ENCODE data around the gene CORIN. TPM values are rescaled to one million over a fixed set of nuclear protein-coding genes. Genes with fewer than 3 reads are reported as not detected.

Gene CORIN
- total RNA-seq, 2 experiments from 2014 or later: 0.29 to 0.34 TPM

DNA sequence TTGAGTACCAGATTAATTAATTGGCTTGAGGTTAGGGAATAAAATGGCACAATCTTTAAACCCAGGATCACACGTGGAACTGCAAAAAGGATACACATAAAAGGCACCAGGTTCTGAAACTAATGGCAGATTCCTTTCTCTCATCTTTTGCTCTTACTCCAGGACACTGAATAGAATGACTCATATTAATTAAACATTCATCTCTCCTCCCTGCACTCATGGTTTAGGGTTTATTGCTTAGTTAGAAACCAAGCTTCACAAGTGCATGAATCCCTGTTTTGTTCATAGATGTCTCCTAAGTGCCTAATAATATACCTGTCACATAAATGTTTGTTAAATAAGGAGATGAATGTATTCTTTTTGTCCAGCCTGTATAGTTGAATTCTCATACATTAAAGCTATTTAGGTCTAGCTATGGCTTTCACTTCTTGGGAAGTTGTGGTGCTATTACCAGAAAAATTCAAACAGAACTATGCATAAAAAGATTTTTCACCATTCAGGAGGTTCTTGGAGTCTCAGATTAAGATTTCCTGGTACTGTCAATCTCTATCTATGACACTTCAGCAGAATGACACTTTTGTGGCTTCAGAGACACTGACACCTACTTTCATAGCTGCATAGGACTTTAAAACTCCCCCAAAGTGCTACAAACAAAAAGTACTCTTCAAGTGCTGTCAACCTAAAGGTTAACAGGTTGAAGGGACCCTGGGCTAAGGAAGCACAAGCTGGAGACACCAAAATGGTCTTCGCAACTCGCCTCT, 7.4 kb downstream of the CORIN start:
- ATAC-seq (peak; percentile 72), DNase-seq (no peak)
- no peak overlapping the region for H3K4me3 Mint-ChIP-seq
- H3K9me3 Mint-ChIP-seq: no peaks in the 10 kb centered on the region
- intact Hi-C loops (cut with micrococcal nuclease): no loop called here
- ChIA-PET CTCF (interaction anchor here (1.3 to 2.3 kb wide), 2 partner anchors 10 to 125 kb away, joined by 4 to 9 read pairs; no protein-coding TSS in a partner anchor), POLR2A (no interaction called here)
- no peaks in the 10 kb centered on the region for H3K36me3 Mint-ChIP-seq (ENCODE audit: low read depth)
- TF ChIP-seq, protein P1, sequence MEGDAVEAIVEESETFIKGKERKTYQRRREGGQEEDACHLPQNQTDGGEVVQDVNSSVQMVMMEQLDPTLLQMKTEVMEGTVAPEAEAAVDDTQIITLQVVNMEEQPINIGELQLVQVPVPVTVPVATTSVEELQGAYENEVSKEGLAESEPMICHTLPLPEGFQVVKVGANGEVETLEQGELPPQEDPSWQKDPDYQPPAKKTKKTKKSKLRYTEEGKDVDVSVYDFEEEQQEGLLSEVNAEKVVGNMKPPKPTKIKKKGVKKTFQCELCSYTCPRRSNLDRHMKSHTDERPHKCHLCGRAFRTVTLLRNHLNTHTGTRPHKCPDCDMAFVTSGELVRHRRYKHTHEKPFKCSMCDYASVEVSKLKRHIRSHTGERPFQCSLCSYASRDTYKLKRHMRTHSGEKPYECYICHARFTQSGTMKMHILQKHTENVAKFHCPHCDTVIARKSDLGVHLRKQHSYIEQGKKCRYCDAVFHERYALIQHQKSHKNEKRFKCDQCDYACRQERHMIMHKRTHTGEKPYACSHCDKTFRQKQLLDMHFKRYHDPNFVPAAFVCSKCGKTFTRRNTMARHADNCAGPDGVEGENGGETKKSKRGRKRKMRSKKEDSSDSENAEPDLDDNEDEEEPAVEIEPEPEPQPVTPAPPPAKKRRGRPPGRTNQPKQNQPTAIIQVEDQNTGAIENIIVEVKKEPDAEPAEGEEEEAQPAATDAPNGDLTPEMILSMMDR (IDR thresholded peaks at IDR 0.05): no peak
- H3K4me1 Mint-ChIP-seq (ENCODE audit: low read depth): peaks cover 15% of the 10 kb centered on the region
- peaks cover 10% of the 10 kb centered on the region for H3K27me3 Mint-ChIP-seq
- no peak overlapping the region for H3K27ac Mint-ChIP-seq

DNA sequence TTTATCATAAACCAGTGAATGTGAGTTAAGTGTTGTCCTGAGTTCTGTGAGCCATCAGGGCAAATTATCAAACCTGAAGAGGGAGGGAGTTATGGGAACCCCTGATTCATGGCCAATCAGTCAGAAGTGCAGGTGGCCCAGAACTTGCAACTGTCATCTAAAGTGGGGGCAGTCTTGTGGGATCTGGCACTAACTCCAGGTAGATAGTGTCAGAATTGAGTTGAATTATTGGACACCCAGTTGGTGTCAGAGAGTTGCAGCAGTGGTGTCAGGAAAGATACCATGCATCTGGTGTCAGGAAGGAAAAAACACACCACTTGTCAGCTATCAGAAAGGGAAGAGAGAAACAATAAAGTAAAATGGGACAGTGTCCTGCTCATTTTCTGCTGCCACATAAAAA, 8.4 kb downstream of the CORIN start:
- Mint-ChIP-seq H3K4me1 (ENCODE audit: low read depth) (peaks cover 15% of the 10 kb centered on the region), H3K9me3 (no peaks in the 10 kb centered on the region), H3K27ac (no peak overlapping the region), H3K36me3 (ENCODE audit: low read depth) (no peaks in the 10 kb centered on the region), H3K27me3 (peaks cover 9% of the 10 kb centered on the region), H3K4me3 (no peak overlapping the region)
- TF ChIP-seq, protein P1 (IDR thresholded peaks at IDR 0.05): no peak
- ChIA-PET CTCF (interaction anchor here (1.3 kb wide), 1 partner anchor 124 kb away, joined by 4 read pairs; no protein-coding TSS in a partner anchor), POLR2A (interaction anchor here (0.6 kb wide), 1 partner anchor 89 kb away, joined by 3 read pairs; no protein-coding TSS in a partner anchor)
- no peak for ATAC-seq
- DNase-seq: no peak
- intact Hi-C loops (cut with micrococcal nuclease): no loop called here

DNA sequence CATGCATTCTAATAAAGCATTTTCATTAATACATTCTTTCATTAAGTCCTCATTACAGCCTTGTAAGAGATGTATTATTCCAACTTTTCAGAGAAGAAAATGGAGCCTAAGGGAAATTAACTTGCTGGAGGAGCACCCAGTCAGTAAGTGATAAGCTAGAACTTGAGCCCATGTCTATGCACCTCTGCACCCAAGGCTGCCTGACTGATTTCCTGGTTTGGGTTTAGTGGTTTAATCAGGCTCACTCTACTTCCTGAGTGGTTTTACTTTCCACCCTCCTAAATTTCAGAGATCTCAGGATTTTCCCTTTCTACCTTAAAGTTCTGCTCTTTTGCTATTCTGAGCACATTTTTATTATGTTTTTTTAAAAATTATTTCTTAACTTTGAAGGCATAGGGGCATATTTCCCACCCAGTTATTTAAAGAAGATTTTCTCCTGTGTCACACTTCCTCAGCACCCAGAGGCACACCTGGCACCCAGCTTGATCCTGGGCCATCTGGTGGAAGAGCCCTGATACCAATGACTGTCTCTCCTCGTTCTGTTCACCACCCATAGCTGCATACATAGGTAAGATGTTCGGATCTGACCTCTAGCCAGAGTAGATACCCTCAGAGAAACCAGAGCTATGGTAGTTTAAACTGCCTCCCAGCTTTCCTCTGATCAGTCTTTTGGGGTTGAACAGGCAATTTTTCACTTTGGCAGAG, 10.4 kb downstream of the CORIN start:
- POLR2A ChIA-PET: no interaction called here
- TF ChIP-seq, protein P1 (IDR thresholded peaks at IDR 0.05): no peak
- peaks cover 3% of the 10 kb centered on the region for H3K27me3 Mint-ChIP-seq
- CTCF ChIA-PET: interaction anchor here (1.3 to 2.4 kb wide), 2 partner anchors 9 to 15 kb away, joined by 3 to 9 read pairs; no protein-coding TSS in a partner anchor
- peaks cover 15% of the 10 kb centered on the region for H3K4me1 Mint-ChIP-seq (ENCODE audit: low read depth)
- H3K4me3 Mint-ChIP-seq: no peak overlapping the region
- ATAC-seq: no peak
- H3K9me3 Mint-ChIP-seq: no peaks in the 10 kb centered on the region
- intact Hi-C loops (cut with micrococcal nuclease): no loop called here
- H3K36me3 Mint-ChIP-seq (ENCODE audit: low read depth): no peaks in the 10 kb centered on the region
- no peak for DNase-seq
- no peak overlapping the region for H3K27ac Mint-ChIP-seq

DNA sequence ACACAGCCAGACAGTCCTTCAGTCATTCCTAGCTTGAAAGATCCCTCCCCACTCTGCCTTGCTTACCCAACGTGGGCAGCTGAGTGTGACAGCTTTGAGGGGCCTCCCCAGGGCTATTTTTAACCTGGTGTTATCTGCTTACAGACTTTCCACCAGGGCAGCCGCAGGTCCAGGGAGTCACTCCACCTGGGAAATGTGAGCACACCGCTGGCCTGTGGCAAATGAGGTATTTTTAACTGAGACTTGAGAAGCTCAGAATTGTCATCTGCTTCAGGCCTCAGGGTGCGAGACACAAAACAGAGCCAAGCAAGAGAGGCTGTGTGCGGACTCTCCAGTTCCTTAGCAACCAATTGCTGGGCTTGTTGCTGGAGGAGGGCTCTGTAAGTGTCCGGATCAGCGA, 13.0 kb downstream of the CORIN start:
- intact Hi-C loops (cut with micrococcal nuclease): no loop called here
- Mint-ChIP-seq H3K36me3 (ENCODE audit: low read depth) (no peaks in the 10 kb centered on the region), H3K27ac (no peak overlapping the region), H3K27me3 (peaks cover 1% of the 10 kb centered on the region), H3K4me3 (no peak overlapping the region), H3K4me1 (ENCODE audit: low read depth) (peaks cover 6% of the 10 kb centered on the region), H3K9me3 (no peaks in the 10 kb centered on the region)
- no peak for ATAC-seq
- ChIA-PET POLR2A (no interaction called here), CTCF (interaction anchor here (1.3 kb wide), 1 partner anchor 12 kb away, joined by 5 read pairs; no protein-coding TSS in a partner anchor)
- TF ChIP-seq, protein P1 (IDR thresholded peaks at IDR 0.05): no peak
- DNase-seq: no peak

DNA sequence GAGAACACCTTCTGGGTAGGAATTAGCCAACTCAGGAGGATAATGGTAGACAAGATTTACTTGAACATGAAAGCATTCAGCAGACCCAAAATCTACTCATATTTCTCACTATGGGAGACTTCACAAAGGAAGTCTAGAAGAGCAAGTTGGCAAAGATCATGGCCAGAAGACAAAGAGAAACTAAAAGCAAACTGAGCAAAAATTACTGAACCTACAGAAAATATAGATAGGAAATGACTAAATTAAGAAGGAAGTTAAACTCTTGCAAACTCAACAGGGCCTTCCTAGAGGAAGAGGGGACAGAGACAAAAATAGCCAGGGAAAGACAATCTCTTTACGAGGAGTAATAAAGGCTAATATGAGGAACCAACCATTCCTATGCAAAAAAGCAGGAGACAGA, 18.7 kb downstream of the CORIN start:
- Mint-ChIP-seq H3K4me3 (no peak overlapping the region), H3K9me3 (no peaks in the 10 kb centered on the region), H3K36me3 (ENCODE audit: low read depth) (no peaks in the 10 kb centered on the region), H3K27ac (no peak overlapping the region), H3K4me1 (ENCODE audit: low read depth) (no peaks in the 10 kb centered on the region), H3K27me3 (peaks cover 16% of the 10 kb centered on the region)
- ChIA-PET POLR2A (no interaction called here), CTCF (interaction anchor here (0.6 kb wide), 1 partner anchor 256 kb away, joined by 3 read pairs; no protein-coding TSS in a partner anchor)
- no peak for DNase-seq
- no peak for ATAC-seq
- intact Hi-C loops (cut with micrococcal nuclease): no loop called here
- TF ChIP-seq, protein P1 (IDR thresholded peaks at IDR 0.05): no peak

All from activated CD8-positive, alpha-beta T cell treated with anti-CD3 and anti-CD28 coated beads for 36 hours (primary cell).